ENCODE results near the gene SLC25A21.

SLC25A21 gene

GRCh38 chr14:37062191-37062803, 110.1 kb downstream of the SLC25A21 start:
- TF ChIP-seq SIN3A (IDR thresholded peaks at IDR 0.05; ENCODE audit: borderline replicate concordance, insufficient read depth, low read length) (no peak), REST (IDR thresholded peaks at IDR 0.05; ENCODE audit: insufficient read depth in 1 of 2, low read depth in 2 of 2, low read length in 2 of 2) (no peak), POLR2AphosphoS5 (IDR thresholded peaks at IDR 0.05; ENCODE audit: low read depth, low read length) (no peak), TAF1 (IDR thresholded peaks at IDR 0.05; ENCODE audit: borderline replicate concordance, insufficient read depth, low read length) (no peak), FOXP2 (optimal IDR thresholded peaks at IDR 0.05; ENCODE audit: borderline replicate concordance, extremely low read depth, extremely low read length, insufficient read depth) (no peak)

GRCh38 chr14:37061697-37062096, 110.7 kb downstream of the SLC25A21 start:
- TF ChIP-seq POLR2AphosphoS5 (IDR thresholded peaks at IDR 0.05; ENCODE audit: low read depth, low read length) = no peak
- no peak for TF ChIP-seq FOXP2 (optimal IDR thresholded peaks at IDR 0.05; ENCODE audit: borderline replicate concordance, extremely low read depth, extremely low read length, insufficient read depth)
- no peak for TF ChIP-seq TAF1 (IDR thresholded peaks at IDR 0.05; ENCODE audit: borderline replicate concordance, insufficient read depth, low read length)
- no peak for TF ChIP-seq REST (IDR thresholded peaks at IDR 0.05; ENCODE audit: insufficient read depth in 1 of 2, low read depth in 2 of 2, low read length in 2 of 2)
- TF ChIP-seq SIN3A (IDR thresholded peaks at IDR 0.05; ENCODE audit: borderline replicate concordance, insufficient read depth, low read length) = no peak

- TF ChIP-seq POLR2AphosphoS5 (IDR thresholded peaks at IDR 0.05; ENCODE audit: low read depth, low read length) (no peak), REST (IDR thresholded peaks at IDR 0.05; ENCODE audit: insufficient read depth in 1 of 2, low read depth in 2 of 2, low read length in 2 of 2) (no peak), SIN3A (IDR thresholded peaks at IDR 0.05; ENCODE audit: borderline replicate concordance, insufficient read depth, low read length) (no peak), TAF1 (IDR thresholded peaks at IDR 0.05; ENCODE audit: borderline replicate concordance, insufficient read depth, low read length) (no peak), FOXP2 (optimal IDR thresholded peaks at IDR 0.05; ENCODE audit: borderline replicate concordance, extremely low read depth, extremely low read length, insufficient read depth) (no peak)
These were observed 111.7 kb downstream of the SLC25A21 start for GRCh38 chr14:37060496-37061260.

- TF ChIP-seq TAF1 (IDR thresholded peaks at IDR 0.05; ENCODE audit: borderline replicate concordance, insufficient read depth, low read length) (no peak), SIN3A (IDR thresholded peaks at IDR 0.05; ENCODE audit: borderline replicate concordance, insufficient read depth, low read length) (no peak), REST (IDR thresholded peaks at IDR 0.05; ENCODE audit: insufficient read depth in 1 of 2, low read depth in 2 of 2, low read length in 2 of 2) (no peak), POLR2AphosphoS5 (IDR thresholded peaks at IDR 0.05; ENCODE audit: low read depth, low read length) (no peak), FOXP2 (optimal IDR thresholded peaks at IDR 0.05; ENCODE audit: borderline replicate concordance, extremely low read depth, extremely low read length, insufficient read depth) (no peak)
These were observed 114.6 kb downstream of the SLC25A21 start for GRCh38 chr14:37057776-37058175.
